ENCODE data around the gene COPB2. TPM values are rescaled to one million over a fixed set of nuclear protein-coding genes. Genes with fewer than 3 reads are reported as not detected.
"Not testable (repeated sequence)": the region's sequence is repeated elsewhere in the genome, so short reads cannot be mapped to it uniquely, and the experiment has no call there.

Gene COPB2
- 96.6 TPM for total RNA-seq

DNA sequence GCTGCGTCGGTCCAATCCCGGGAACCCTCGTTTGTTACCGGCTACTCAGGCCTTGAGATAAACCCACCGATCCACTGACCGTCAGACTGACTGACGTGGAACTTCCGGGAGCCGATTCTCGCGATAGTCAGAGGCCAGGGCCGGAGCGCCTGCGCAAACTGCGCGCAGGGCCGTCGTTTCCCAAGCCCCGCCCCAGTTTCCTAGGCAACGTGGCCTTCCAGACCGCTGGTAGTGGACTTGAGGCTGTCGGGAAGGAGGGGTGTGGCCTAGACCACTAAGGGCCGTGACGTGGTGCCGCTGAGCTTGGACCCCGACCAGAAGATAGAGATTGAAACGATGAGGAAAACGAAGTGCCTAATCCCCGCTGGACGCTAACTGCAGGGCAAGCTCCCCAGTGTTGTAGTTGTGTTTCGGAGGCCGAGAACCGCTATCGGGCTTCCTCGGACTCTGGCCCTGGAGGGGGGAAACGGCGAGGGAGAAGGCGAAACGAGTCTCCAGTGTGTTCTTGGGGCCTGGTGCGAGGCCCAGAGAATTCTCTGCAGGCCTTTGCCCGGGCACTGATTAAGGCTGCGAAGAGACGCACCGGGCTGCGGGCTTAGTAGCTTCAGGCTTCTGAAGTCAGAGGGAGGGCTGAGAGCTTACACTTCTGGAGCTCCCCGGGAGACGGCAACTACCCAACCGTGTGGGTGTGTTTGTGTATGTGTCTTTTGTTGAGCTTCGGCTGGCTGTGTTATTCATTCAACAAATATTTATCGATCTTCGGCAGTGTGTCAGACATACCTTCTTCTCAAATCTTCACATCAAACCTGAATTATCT is at the start of gene COPB2:
Gene COPB2, minus strand, starts transcription at position 96 of the 817 bp plus-strand sequence. CDS start 97 bp downstream, outside the sequence.
- ATAC-seq: peak; percentile 100
- intact Hi-C loops (cut with DNase I): no loop called here
- DNase-seq (ENCODE audit: low spot score): peak; percentile 100

DNA sequence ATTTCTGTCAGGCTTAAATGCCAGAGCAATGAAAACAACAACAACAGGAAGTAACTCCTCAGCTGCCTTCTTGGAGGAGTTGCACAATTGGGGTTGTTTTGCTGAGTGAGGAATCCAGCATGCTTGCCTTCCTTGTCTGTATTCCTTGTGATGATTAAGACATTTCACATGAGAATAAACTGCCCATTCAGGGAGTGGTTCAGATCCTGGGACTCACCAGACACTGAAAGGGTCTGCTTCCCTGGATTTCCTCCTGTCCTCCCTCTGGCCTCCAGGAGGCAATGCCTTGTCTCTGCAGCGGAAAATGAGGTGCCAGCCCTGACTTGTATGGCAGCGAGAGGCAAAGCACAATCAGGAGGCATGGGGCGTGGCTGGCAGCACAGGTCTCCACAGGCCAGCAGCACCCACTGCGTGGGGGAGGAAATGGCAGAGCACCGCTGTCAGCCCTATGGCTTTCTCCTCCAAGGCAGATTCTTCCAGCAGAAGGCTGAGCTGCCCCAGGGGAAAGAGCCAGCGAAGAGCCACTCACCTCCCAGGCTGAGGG is 45.4 kb upstream of the COPB2 start:
- DNase-seq (ENCODE audit: low spot score): no peak
- intact Hi-C loops (cut with DNase I): no loop called here
- ATAC-seq: peak; percentile 78

DNA sequence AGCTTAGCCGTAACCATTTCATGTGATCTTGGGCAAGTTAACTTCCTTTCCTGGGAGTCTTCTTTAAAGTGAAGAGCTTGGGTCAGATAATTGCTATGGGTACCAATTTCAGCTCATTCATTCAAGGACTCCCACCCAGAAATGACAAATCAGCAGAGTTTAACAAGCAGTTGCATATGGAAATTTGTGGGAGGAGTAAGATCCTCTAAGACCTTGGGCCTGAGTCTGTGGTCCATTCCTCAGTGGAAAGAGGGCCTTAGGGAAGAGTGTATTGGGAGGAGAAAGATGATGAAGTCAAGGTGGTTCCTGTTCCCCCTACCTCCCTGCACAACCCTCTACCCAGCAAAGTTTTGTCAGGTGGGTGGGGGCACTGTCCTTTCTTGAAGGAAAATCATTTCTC is 44.8 kb upstream of the COPB2 start:
- DNase-seq (ENCODE audit: low spot score) (no peak), ATAC-seq (peak; percentile 13)
- intact Hi-C loops (cut with DNase I): no loop called here

DNA sequence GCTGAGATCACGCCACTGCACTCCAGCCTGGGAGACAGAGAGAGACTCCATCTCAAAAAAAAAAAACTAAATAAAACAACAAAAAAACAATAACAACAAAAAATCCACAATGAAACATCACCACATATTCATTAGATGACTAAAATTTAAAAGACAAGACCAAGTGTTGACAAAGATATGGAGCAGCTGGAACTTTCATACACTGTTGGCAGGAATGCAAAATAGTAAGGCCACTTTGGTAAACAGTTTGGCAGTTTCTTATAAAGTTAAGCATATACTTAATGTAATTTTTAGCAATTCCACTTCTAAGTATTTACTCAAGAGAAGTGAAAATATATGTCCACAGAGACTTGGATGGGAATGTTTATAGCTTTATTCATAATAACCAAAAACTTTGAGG is 43.6 kb upstream of the COPB2 start:
- intact Hi-C loops (cut with DNase I): no loop called here
- no peak for DNase-seq (ENCODE audit: low spot score)
- ATAC-seq: no peak

DNA sequence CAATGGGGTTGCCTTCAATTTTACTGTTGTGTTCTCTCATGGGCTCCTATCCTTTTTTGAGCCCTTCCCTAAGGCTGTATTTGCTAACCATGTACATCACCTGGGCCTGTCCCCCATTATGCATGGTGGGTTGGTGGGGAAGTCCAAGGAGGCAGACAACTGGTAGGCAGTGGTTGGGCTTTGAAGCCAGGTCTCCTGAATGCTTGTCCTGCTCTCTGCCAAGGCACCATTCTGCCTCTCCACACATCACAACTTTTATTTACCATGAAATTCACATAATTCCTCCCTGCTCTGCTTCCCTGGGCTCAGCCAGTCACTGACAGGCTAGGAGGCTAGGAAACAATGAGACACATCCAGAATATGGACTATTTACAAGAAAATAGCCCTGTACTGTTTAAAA is 41.0 kb upstream of the COPB2 start:
- intact Hi-C loops (cut with DNase I): no loop called here
- ATAC-seq (no peak), DNase-seq (ENCODE audit: low spot score) (no peak)

DNA sequence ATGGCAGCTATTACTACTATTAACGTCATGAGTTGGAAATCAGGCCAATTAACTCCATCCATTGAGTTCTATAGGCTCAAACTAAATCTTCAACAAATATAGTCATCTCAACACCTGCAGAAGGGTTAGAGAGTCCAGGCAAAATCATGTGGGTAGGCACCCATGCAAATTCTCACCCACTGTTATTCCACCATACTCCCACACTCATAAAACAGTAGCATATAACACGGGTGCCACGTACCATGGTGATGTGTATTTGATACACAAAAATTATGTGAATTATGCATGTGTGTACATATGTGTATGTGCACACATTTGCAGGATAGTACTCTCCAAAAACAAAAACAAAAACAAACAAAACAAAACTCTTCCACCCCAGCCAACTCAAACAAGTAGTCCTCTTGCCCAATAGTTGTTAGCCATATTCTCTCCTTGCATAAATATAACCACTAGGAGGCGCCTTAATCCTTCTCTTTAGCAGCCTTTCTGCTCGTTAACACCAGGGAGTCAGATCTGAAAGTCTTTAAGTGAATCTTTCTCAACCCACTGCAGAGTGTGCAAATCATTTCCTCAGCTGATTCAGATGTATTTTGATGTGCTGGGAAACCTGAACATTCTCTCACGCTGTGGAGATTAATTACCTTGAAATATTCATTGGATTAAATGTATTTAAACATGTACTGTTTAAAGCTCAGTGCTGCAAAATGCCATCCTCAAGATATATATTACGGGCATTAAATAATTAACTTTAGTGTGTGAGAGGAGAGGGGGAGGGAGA is 38.0 kb upstream of the COPB2 start:
- no peak for DNase-seq (ENCODE audit: low spot score)
- intact Hi-C loops (cut with DNase I): no loop called here
- ATAC-seq: peak; percentile 90

DNA sequence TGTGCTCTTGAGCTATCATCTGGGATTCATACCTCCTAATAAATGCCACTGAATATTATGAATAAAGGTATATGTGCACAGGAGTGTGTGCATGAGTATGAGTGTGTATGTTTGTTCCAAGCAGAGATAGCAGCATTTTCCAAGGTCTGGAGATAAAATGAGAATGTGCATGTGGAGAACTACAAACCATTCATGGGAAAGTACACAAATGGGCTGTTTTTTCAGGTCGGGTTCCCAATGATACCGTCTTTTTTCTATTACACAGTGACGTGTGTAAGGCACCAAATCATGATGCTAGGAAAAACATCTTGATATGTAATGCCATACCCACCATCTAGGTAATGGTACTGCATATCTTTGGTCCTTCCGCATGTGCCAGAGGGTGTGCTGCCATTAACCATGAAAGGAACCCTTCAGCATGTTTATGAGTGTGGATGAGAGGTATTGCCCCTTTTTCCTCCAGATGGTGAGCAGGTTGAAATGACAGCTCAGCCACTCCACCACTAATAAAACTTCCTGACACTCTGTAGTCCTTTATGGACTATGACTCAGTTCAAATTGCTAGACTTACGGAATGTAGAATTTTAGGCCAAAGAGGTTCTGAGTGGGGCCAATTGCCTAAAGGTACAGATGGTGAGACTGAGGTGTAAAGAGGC is 36.4 kb upstream of the COPB2 start:
- intact Hi-C loops (cut with DNase I): no loop called here
- ATAC-seq (no peak), DNase-seq (ENCODE audit: low spot score) (no peak)

DNA sequence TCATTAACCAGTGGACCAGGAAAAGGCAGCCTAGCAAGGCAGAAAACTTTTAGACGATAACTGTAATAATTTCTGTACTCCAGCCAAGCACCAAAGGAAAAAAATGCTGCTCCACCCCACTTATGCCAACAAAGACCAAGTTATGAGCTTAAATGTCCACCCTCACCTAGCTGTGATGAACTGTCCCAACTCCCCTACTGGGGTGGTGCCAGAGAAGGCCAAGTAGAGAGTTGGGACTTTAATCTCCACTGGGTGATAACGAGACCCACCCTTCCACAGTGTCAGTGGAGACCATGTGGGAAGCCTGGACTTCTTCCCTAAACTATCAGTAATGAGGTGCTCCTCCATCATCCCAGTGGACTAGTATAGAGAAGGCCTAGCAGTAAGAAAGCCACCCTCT is 33.8 kb upstream of the COPB2 start:
- ATAC-seq (no peak), DNase-seq (ENCODE audit: low spot score) (no peak)
- intact Hi-C loops (cut with DNase I): no loop called here

DNA sequence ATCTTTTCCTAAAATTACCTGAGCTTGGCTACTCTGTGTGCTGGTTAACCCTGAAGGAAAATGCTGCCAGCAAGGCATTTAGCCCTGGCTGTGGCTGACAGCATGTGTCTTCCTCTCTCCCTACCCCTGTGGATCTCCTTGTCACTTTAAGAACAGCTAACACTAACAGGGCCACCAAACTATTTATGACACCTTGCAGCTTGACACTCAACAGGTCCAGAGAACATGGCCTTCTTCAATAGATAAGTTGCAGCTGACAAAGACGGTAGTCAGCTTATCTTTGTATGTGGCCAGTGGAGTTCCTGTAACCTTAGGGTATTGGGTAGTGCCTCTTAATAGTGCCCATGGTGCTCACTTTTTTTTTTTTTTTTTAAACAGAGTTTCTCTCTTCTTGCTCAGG is 32.0 kb upstream of the COPB2 start:
- intact Hi-C loops (cut with DNase I): no loop called here
- DNase-seq (ENCODE audit: low spot score) (no peak), ATAC-seq (no peak)

DNA sequence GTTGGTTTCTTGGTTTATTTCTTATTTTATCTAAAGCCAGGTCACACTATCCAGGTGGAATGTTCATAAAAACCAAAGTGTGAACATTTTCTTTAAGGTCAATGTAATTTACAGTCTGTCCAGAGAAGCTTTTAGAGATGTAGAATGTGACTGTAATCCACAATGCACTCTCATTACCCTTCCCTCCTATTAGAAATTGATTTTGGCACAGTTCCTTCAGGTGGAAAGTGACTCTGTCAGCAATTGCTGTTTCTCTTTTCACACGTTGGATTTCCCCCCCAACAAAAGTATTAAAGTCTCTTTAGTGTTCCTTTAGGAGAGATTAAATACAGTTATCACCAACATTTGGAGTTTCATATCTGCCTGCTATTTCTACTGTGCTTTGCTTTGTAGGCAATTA is 31.6 kb upstream of the COPB2 start:
- DNase-seq (ENCODE audit: low spot score): no peak
- intact Hi-C loops (cut with DNase I): no loop called here
- no peak for ATAC-seq

DNA sequence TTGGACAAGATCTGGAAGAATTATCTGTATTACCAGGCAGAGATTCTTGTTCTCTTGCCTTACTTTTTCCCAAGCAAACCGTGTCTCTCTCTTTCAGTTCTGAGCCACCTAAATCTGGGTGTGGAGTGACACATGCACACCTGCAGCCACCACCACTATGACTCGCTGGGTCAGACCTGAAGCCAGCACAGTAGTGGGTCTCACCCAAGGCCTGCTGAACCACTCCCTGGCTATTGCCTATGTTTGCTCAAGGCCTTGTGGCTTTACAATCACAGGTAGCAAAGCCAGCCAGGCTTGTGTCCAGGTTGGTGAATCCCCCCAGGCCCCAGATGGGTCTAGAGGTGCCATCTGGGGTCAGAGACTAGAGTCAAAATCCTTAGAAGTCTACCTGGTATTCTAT is 28.7 kb upstream of the COPB2 start:
- no peak for ATAC-seq
- intact Hi-C loops (cut with DNase I): no loop called here

DNA sequence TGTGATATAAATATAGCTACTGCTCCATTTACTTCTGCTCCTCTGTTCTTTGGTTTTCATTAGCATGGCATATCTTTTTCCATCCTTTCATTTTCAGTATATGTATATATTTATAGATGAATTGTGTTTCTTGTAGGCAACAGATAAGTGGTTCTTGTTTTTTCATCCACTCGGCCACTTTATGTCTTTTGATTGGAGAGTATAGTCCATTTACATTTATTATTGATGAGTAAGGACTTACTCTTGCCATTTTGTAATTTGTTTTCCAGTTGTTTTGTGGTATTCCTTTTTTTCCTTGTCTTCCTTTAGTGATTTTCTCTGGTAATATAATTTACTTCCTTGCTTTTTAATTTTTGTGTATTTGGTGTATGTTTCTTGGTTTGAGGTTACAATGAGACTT is 26.8 kb upstream of the COPB2 start:
- no peak for ATAC-seq
- intact Hi-C loops (cut with DNase I): no loop called here

More for the DNA sequence above, 28.7 kb upstream of the COPB2 start:
- DNase-seq (ENCODE audit: low spot score): no peak

DNA sequence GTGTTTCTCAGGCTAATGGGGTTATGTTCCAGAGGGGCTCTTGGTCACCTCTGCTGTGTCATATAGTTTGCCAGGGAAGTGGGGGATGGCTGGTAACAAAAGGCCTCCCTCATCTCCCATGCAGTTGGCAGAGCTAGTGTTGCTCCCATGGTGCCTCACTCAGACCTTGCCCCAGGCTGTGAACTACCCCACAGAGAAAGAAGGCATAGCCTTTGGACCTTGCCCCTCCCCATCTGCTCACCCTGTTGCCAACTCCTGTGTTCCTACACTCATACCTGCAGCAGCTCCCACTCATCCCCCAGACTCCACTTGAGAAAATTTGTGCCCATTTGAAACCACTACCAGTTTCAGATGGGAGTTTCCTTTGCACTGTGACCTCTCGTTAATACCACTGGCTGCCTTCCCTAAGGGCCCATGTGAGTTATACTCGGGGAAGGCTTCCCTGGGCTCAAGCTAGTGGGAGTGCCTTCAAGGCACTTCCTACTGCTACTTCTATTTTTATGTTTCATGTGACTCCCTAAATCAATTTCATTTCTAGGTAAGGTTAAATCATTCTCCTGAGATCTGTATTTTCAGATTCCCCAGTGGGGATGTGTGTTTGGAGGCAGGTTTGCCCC is 25.3 kb upstream of the COPB2 start:
- intact Hi-C loops (cut with DNase I): no loop called here
- ATAC-seq (no peak), DNase-seq (ENCODE audit: low spot score) (no peak)

More for the DNA sequence above, 26.8 kb upstream of the COPB2 start:
- DNase-seq (ENCODE audit: low spot score): no peak

DNA sequence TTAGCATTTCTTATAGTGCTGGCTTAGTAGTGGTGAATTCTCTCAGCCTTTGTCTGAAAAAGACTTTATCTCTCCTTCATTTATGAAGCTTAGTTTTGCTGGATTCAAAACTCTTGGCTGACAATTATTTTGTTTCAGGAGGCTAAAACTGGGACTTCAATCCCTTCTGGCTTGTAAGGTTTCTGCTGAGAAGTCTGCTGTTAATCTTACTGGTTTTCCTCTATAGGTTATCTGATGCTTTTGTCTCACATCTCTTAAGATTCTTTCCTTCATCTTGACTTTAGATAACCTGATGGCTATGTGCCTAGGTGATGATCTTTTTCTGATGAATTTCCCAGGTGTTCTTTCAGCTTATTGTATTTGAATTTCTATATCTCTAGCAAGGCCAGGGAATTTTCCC is 23.4 kb upstream of the COPB2 start:
- intact Hi-C loops (cut with DNase I); DNase-seq (ENCODE audit: low spot score); ATAC-seq: not testable (repeated sequence)

DNA sequence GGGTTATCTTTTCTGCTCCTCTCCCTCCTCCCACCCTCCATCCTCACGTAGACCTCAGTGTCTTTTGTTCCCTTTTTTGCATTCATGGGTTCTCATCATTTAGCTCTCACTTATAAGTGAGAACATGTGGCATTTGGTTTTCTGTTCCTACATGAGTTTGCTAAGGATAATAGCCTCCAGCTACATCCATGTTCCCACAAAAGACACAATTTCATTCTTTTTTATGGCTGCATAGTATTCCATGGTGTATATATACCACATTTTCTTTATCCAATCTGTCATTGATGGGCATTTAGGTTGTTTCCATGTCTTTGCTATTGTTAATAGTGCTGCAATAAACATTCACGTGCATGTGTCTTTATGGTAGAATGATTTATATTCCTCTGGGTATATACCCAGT is 11.7 kb upstream of the COPB2 start:
- DNase-seq (ENCODE audit: low spot score); intact Hi-C loops (cut with DNase I); ATAC-seq: not testable (repeated sequence)

DNA sequence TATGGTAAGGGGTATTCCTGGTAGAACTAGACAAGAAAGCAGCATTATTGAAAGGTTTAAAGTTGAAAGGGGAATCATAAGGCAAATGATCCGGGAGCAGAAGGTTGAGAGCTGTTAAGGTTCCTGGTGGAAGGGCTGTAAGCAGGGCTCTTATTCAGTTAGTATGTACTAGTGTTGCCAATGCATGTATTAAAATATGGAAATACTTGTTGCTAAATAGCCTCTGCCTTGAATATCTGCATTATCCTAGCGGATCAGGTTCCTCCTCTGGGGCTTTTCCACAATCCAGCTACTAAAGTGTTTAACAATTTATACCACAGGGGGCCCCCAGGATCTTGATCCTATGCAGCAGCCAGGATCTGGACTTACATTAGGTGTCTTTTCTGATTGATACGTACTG is 7.3 kb upstream of the COPB2 start:
- DNase-seq (ENCODE audit: low spot score) (no peak), ATAC-seq (no peak)

DNA sequence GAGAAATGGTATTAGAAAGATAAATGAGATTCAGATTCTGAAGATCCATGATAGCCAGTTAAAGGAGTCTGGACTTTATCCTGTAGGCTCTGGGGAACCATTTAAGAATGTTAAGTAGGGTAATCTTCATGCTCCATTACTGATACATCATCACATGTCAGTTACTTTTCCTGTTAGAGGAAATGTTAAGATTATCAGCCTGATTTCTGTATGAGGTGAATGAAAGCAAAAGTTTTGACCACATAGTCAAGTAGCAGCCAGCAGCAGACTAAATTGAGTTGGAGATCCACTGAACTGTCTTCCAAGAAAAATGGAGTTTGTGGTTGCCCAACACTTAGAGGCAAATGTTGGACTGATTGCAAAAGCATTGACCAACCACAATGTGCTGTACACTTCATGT is 4.7 kb upstream of the COPB2 start:
- intact Hi-C loops (cut with DNase I): no loop called here
- DNase-seq (ENCODE audit: low spot score) (no peak), ATAC-seq (no peak)

More for the DNA sequence above, 7.3 kb upstream of the COPB2 start:
- intact Hi-C loops (cut with DNase I): no loop called here

DNA sequence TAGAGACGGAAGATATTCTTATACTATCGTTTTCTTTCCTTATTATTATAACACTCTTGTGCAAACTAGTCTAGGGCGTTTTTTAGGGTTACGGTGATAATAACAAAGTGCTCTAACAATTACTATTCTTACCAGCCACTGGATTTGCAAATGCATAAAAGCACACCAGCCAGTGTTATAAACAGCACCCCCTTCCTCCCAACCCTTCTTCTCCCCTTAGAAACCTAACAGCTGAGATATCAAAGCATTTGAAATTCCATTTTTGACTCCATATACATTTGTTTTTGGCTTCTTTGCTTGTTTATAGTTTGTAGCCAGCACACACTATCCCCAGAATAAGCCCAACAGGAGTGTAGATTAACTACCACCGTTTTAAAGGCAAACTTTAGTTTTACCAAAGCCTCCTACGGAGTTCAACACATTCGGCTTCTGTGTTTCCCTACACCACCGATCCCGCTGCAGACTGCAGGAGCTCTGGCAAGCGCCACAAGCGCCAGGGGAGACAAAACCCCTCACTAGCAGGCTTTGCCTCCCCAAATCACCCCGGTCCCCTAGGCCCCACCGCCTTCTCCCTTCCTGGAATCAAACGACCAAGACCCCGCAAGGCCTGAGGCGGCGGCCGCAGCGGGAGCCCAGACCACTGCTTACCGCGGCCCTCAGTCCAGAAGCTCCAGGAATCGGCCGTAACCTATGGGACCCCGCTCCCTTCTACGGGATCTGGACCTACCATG is 461 bp downstream of the COPB2 start:
- DNase-seq (ENCODE audit: low spot score): no peak
- ATAC-seq: no peak
- intact Hi-C loops (cut with DNase I): no loop called here

Data from sciatic nerve (tissue), 2 donors.